ENCODE data around the gene B3GAT2.

B3GAT2 gene

GRCh38 chr6:70889270-70889669 lies 67.6 kb downstream of the B3GAT2 start:
- DNase-seq = no peak

- no peak for DNase-seq
These were observed 70.2 kb downstream of the B3GAT2 start for GRCh38 chr6:70886661-70887060.

GRCh38 chr6:70886071-70886470 lies 70.8 kb downstream of the B3GAT2 start:
- no peak for DNase-seq

- peak; percentile 47 for DNase-seq
These were observed 72.5 kb downstream of the B3GAT2 start for GRCh38 chr6:70884074-70884983.

GRCh38 chr6:70879496-70879895 lies 77.4 kb downstream of the B3GAT2 start:
- no peak for DNase-seq

- no peak for DNase-seq
These were observed 82.5 kb downstream of the B3GAT2 start for GRCh38 chr6:70874181-70874913.

GRCh38 chr6:70872469-70872868 lies 84.4 kb downstream of the B3GAT2 start:
- DNase-seq = no peak

GRCh38 chr6:70864401-70864800 lies 92.5 kb downstream of the B3GAT2 start:
- no peak for DNase-seq

GRCh38 chr6:70863343-70863742 lies 93.5 kb downstream of the B3GAT2 start:
- no peak for DNase-seq

GRCh38 chr6:70860920-70861319 lies 95.9 kb downstream of the B3GAT2 start:
- DNase-seq = no peak

GRCh38 chr6:70860045-70860444 lies 96.8 kb downstream of the B3GAT2 start:
- no peak for DNase-seq

GRCh38 chr6:70857387-70858077 lies 99.3 kb downstream of the B3GAT2 start:
- no peak for DNase-seq

GRCh38 chr6:70852667-70853246 lies 104.1 kb downstream of the B3GAT2 start:
- DNase-seq = no peak

- no peak for DNase-seq
These were observed 107.4 kb downstream of the B3GAT2 start for GRCh38 chr6:70849348-70850069.

GRCh38 chr6:70847106-70848084 lies 109.5 kb downstream of the B3GAT2 start:
- no peak for DNase-seq

GRCh38 chr6:70846207-70846835 lies 110.5 kb downstream of the B3GAT2 start:
- DNase-seq = no peak

GRCh38 chr6:70844301-70844700 lies 112.6 kb downstream of the B3GAT2 start:
- DNase-seq = no peak

GRCh38 chr6:70843328-70843918 lies 113.4 kb downstream of the B3GAT2 start:
- no peak for DNase-seq

- no peak for DNase-seq
These were observed 114.3 kb downstream of the B3GAT2 start for GRCh38 chr6:70842541-70842940.

GRCh38 chr6:70841112-70841511 lies 115.7 kb downstream of the B3GAT2 start:
- DNase-seq = no peak

Data from activated CD4-positive, CD25-positive, alpha-beta regulatory T cell treated with anti-CD3 and anti-CD28 coated beads, Interleukin-2, amount 50 U/mL, for 72 hours (primary cell).